OCI-LY1 (cell line): ENCODE data around the gene UVSSA.

ENCODE experiments used
- H2AFZ ChIP-seq: fragments of 200-600 bp; sonication (generic), shearing (Covaris generic); 2 replicates; pipeline ENCODE4 v1.6.0; 2014; ENCODE audit warnings: antibody characterized with exemption, mild to moderate bottlenecking, low read length
- H3F3A ChIP-seq: fragments of 200-600 bp; sonication (generic), shearing (Covaris generic); 2 replicates; pipeline ENCODE4 v1.6.0; 2014; ENCODE audit warnings: mild to moderate bottlenecking, antibody characterized with exemption, low read length, moderate library complexity; ENCODE audit not compliant: insufficient read depth
- H3K27ac ChIP-seq: fragments of 200-600 bp; sonication (generic); 2 replicates; pipeline ENCODE4 v1.5.1; 2014; ENCODE audit warnings: low read length, mixed run types, mild to moderate bottlenecking, low read depth; ENCODE audit not compliant: poor library complexity, severe bottlenecking
- H3K27me3 ChIP-seq: fragments of 200-600 bp; sonication (generic); 2 replicates; pipeline ENCODE4 v1.6.0; 2014; ENCODE audit warnings: antibody characterized with exemption, mild to moderate bottlenecking, low read length, moderate library complexity; ENCODE audit not compliant: insufficient read depth
- H3K36me3 ChIP-seq: fragments of 200-600 bp; sonication (generic); 2 replicates; pipeline ENCODE4 v1.6.1; 2014; ENCODE audit warnings: mild to moderate bottlenecking, antibody characterized with exemption, low read length, moderate library complexity, mixed read lengths; ENCODE audit not compliant: insufficient read depth
- H3K4me1 ChIP-seq: fragments of 200-600 bp; sonication (generic); 2 replicates; pipeline ENCODE4 v1.5.1; 2014; ENCODE audit warnings: mild to moderate bottlenecking, low read length, moderate library complexity; ENCODE audit not compliant: insufficient read depth, severe bottlenecking
- H3K4me2 ChIP-seq: fragments of 200-600 bp; sonication (generic), shearing (Covaris generic); 2 replicates; pipeline ENCODE4 v1.6.1; 2014; ENCODE audit warnings: low read length
- H3K4me3 ChIP-seq: fragments of 200-600 bp; sonication (generic); 2 replicates; pipeline ENCODE4 v1.5.1; 2014; ENCODE audit warnings: low read length, low read depth, mild to moderate bottlenecking, mixed read lengths; ENCODE audit not compliant: poor library complexity, severe bottlenecking
- H3K79me2 ChIP-seq: fragments of 200-600 bp; shearing (Covaris generic); 2 replicates; pipeline ENCODE4 v1.6.1; 2016; ENCODE audit warnings: mixed run types, low read length, mixed read lengths; ENCODE audit not compliant: insufficient read depth
- H3K9ac ChIP-seq: fragments of 200-600 bp; sonication (generic), shearing (Covaris generic); 2 replicates; pipeline ENCODE4 v1.6.1; 2014; ENCODE audit warnings: mild to moderate bottlenecking, low read length, mixed read lengths
- H3K9me2 ChIP-seq: fragments of 200-600 bp; sonication (generic), shearing (Covaris generic); 2 replicates; pipeline ENCODE4 v1.6.1; 2014; ENCODE audit warnings: low read depth, mild to moderate bottlenecking, low read length, mixed read lengths
- H3K9me3 ChIP-seq: fragments of 200-600 bp; shearing (Covaris generic); 2 replicates; pipeline ENCODE4 v1.6.1; 2014; ENCODE audit warnings: low read length, mixed read lengths
- H4K20me1 ChIP-seq: fragments of 200-600 bp; sonication (generic), shearing (Covaris generic); 2 replicates; pipeline ENCODE4 v1.6.0; 2016; ENCODE audit warnings: mild to moderate bottlenecking, low read length; ENCODE audit not compliant: insufficient read depth
- CTCF ChIP-seq: fragments of 200-600 bp; sonication (generic), shearing (Covaris generic); IDR thresholded peaks from 2 replicates; pipeline ENCODE4 v1.5.1; 2017; ENCODE audit warnings: mild to moderate bottlenecking, antibody characterized with exemption, low read length, moderate library complexity, mixed read lengths
- EZH2 ChIP-seq: fragments of 200-600 bp; sonication (generic), shearing (Covaris generic); IDR thresholded peaks from 2 replicates; pipeline ENCODE4 v1.8.0; 2017; ENCODE audit warnings: borderline replicate concordance, mixed run types, mild to moderate bottlenecking, antibody characterized with exemption, low read length, moderate library complexity, mixed read lengths

UVSSA gene

GRCh38 chr4:1415681-1415981 is 68.6 kb downstream of the UVSSA start:
- no peak for TF ChIP-seq CTCF
- TF ChIP-seq EZH2 = no peak
- H2AFZ ChIP-seq = no peak overlapping the region

GRCh38 chr4:1416051-1416947 is 69.3 kb downstream of the UVSSA start:
- Histone ChIP-seq H3K4me3 (no peak overlapping the region), H3F3A (no peaks in the 10 kb centered on the region), H2AFZ (no peak overlapping the region), H3K27me3 (no peaks in the 10 kb centered on the region), H3K27ac (no peak overlapping the region), H3K9ac (no peak overlapping the region), H3K36me3 (no peaks in the 10 kb centered on the region), H3K9me3 (no peaks in the 10 kb centered on the region), H3K9me2 (no peaks in the 10 kb centered on the region), H3K79me2 (no peaks in the 10 kb centered on the region), H3K4me1 (no peaks in the 10 kb centered on the region), H4K20me1 (no peaks in the 10 kb centered on the region), H3K4me2 (no peak overlapping the region)
- TF ChIP-seq CTCF (no peak), EZH2 (no peak)

More at GRCh38 chr4:1415681-1415981, 68.6 kb downstream of the UVSSA start:
- no peaks in the 10 kb centered on the region for H3K9me3 ChIP-seq
- no peaks in the 10 kb centered on the region for H3K9me2 ChIP-seq
- no peaks in the 10 kb centered on the region for H3F3A ChIP-seq
- no peaks in the 10 kb centered on the region for H4K20me1 ChIP-seq
- no peaks in the 10 kb centered on the region for H3K4me1 ChIP-seq
- H3K27me3 ChIP-seq = no peaks in the 10 kb centered on the region
- H3K79me2 ChIP-seq = no peaks in the 10 kb centered on the region
- H3K36me3 ChIP-seq = no peaks in the 10 kb centered on the region
- H3K4me2 ChIP-seq = no peak overlapping the region
- no peak overlapping the region for H3K27ac ChIP-seq
- H3K9ac ChIP-seq = no peak overlapping the region
- no peak overlapping the region for H3K4me3 ChIP-seq

GRCh38 chr4:1416948-1417260 is 69.9 kb downstream of the UVSSA start:
- H3K36me3 ChIP-seq = no peaks in the 10 kb centered on the region

More at GRCh38 chr4:1416948-1417260, 69.9 kb downstream of the UVSSA start:
- Histone ChIP-seq H3K4me2 (no peak overlapping the region), H3F3A (no peaks in the 10 kb centered on the region), H3K4me1 (no peaks in the 10 kb centered on the region), H2AFZ (no peak overlapping the region), H3K9ac (no peak overlapping the region), H4K20me1 (no peaks in the 10 kb centered on the region), H3K27me3 (no peaks in the 10 kb centered on the region), H3K4me3 (no peak overlapping the region), H3K9me2 (no peaks in the 10 kb centered on the region), H3K27ac (no peak overlapping the region), H3K79me2 (no peaks in the 10 kb centered on the region), H3K9me3 (no peaks in the 10 kb centered on the region)
- TF ChIP-seq EZH2 = no peak
- TF ChIP-seq CTCF = no peak
